K562 (cell line): ENCODE results near the gene AMFR. TPM values are rescaled to one million over a fixed set of nuclear protein-coding genes. Genes with fewer than 3 reads are reported as not detected.

Experiments used
- ATAC-seq: fragments of 200-7000 bp; cut with Tn5 transposase; 3 replicates; pipeline ENCODE4 v1.9.1; 2020; ENCODE audit warnings: moderate library complexity
- BruUV-seq: library from RNA; stranded (reverse); fragments of 400-500 nt; replicated peaks from 2 replicates; lab custom pipeline; 2021; lab: Mats Ljungman, UMichigan
- CTCF ChIA-PET: fragments of 300-600 bp; formaldehyde crosslinking; extraction: SDS; loops from one replicate; lab custom pipeline; 2021; ENCODE audit warnings: low intra/inter-chr PET ratio; lab: Yijun Ruan, JAX
- POLR2A ChIA-PET: fragments of 300-600, 350-650 bp; sonication (Branson Sonifier 250); formaldehyde crosslinking; extraction: SDS; loops from one replicate; lab custom pipeline; 2021; ENCODE audit warnings: antibody characterized with exemption, inconsistent platforms; lab: Yijun Ruan, JAX
- DNase-seq, 4 experiments: peaks; one replicate each; pipeline versions ENCODE4 v3.0.0 to v3.0.0-alpha.2; 2011 to 2018; ENCODE audit warnings: low spot score in 3 of 4, mixed read lengths in 3 of 4; ENCODE audit errors: extremely low read depth in 1 of 4
- FAIRE-seq: peaks from 2 replicates; lab custom pipeline; 2011; peaks lifted over from hg19 to GRCh38; lab: Jason Lieb, UNC
- H2AFZ ChIP-seq: 2 replicates; pipeline ENCODE4 v1.6.0; 2011; ENCODE audit warnings: low read depth, low read length, control low read depth, inconsistent platforms
- H3K27ac ChIP-seq: fragments of 200-600 bp; 3 replicates; pipeline ENCODE4 v1.8.0; 2011; ENCODE audit warnings: low read depth, mild to moderate bottlenecking, control low read depth, inconsistent platforms, low read length, moderate library complexity, mixed read lengths; ENCODE audit errors: extremely low read depth
- H3K27me3 ChIP-seq, 2 experiments: fragments of 300-600 bp in 1 of 2; 2 replicates in 1 of 2; 3 replicates in 1 of 2; pipeline versions ENCODE4 v1.6.0 to v1.8.0; 2011; ENCODE audit warnings: inconsistent platforms in 2 of 2, low read length in 2 of 2, mild to moderate bottlenecking in 1 of 2, mixed read lengths in 1 of 2, moderate library complexity in 1 of 2; ENCODE audit not compliant: control insufficient read depth in 2 of 2, insufficient read depth in 2 of 2
- H3K36me3 ChIP-seq: fragments of 300-600 bp; 3 replicates; pipeline ENCODE4 v1.8.0; 2011; ENCODE audit warnings: mild to moderate bottlenecking, low read length, inconsistent platforms; ENCODE audit not compliant: control insufficient read depth, insufficient read depth
- H3K4me1 ChIP-seq, 2 experiments: fragments of 200-600 bp in 1 of 2; replicated peaks in 1 of 2; 2 replicates in 1 of 2; 3 replicates in 1 of 2; pipeline versions ENCODE4 v1.5.1 to v1.8.0; 2011; ENCODE audit warnings: inconsistent platforms in 2 of 2, low read length in 2 of 2, mild to moderate bottlenecking in 1 of 2, mixed read lengths in 1 of 2, moderate library complexity in 1 of 2; ENCODE audit not compliant: control insufficient read depth in 2 of 2, insufficient read depth in 2 of 2
- H3K4me2 ChIP-seq: 2 replicates; pipeline ENCODE4 v1.6.1; 2011; ENCODE audit warnings: low read length, control low read depth, inconsistent platforms, mixed read lengths; ENCODE audit not compliant: insufficient read depth
- H3K4me3 ChIP-seq: fragments of 200-600 bp; sonication (generic), shearing (Covaris generic); 2 replicates; pipeline ENCODE4 v1.5.1; 2016; ENCODE audit warnings: control low read depth, inconsistent platforms
- H3K79me2 ChIP-seq: fragments of 200-600 bp; 3 replicates; pipeline ENCODE4 v1.8.0; 2011; ENCODE audit warnings: low read length, inconsistent platforms; ENCODE audit not compliant: control insufficient read depth, insufficient read depth
- H3K9ac ChIP-seq, 2 experiments: 2 replicates each; pipeline versions ENCODE4 v1.6.0 to v1.6.1; 2011; ENCODE audit warnings: low read depth in 2 of 2, low read length in 2 of 2, control low read depth in 1 of 2, inconsistent platforms in 1 of 2, mild to moderate bottlenecking in 1 of 2, mixed read lengths in 1 of 2; ENCODE audit not compliant: insufficient read depth in 1 of 2
- H3K9me1 ChIP-seq: one replicate; pipeline ENCODE4 v1.6.0; 2011; ENCODE audit warnings: inconsistent platforms, mild to moderate bottlenecking, low read length, moderate library complexity; ENCODE audit not compliant: control insufficient read depth, insufficient read depth
- H3K9me3 ChIP-seq: replicated peaks from 2 replicates; pipeline ENCODE4 v1.5.1; 2011; ENCODE audit warnings: low read depth, low read length, inconsistent platforms; ENCODE audit not compliant: control insufficient read depth, insufficient read depth
- H4K20me1 ChIP-seq: replicated peaks from 2 replicates; pipeline ENCODE4 v1.6.1; 2011; ENCODE audit warnings: low read length, inconsistent platforms, mixed read lengths; ENCODE audit not compliant: control insufficient read depth, insufficient read depth
- ARID1B ChIP-seq: fragments of 450-650 bp; IDR thresholded peaks from 2 replicates; pipeline ENCODE4 v1.6.1; 2016; ENCODE audit warnings: antibody characterized with exemption, mild to moderate bottlenecking, inconsistent platforms
- ATF6 ChIP-seq: sonication (generic); formaldehyde crosslinking; IDR thresholded peaks from 2 replicates; pipeline ENCODE4 v1.4.0; 2020; ENCODE audit warnings: mild to moderate bottlenecking, missing genetic modification reagents
- CREM ChIP-seq: IDR thresholded peaks from 2 replicates; pipeline ENCODE4 v1.6.1; 2014; ENCODE audit warnings: antibody characterized with exemption, low read depth
- EP300 ChIP-seq: IDR thresholded peaks from 2 replicates; pipeline ENCODE4 v1.6.1; 2012; ENCODE audit warnings: low read length, improper control_type of control experiment
- HDAC1 ChIP-seq, 2 experiments: fragments of 450-650 bp; IDR thresholded peaks; 2 replicates each; pipeline ENCODE4 v1.6.1; 2016 to 2017; ENCODE audit warnings: inconsistent platforms in 1 of 2, mild to moderate bottlenecking in 1 of 2, moderate library complexity in 1 of 2
- HDAC3 ChIP-seq: fragments of 450-650 bp; IDR thresholded peaks from 2 replicates; pipeline ENCODE4 v1.6.1; 2018; ENCODE audit warnings: borderline replicate concordance, mild to moderate bottlenecking, moderate library complexity; ENCODE audit not compliant: partially characterized antibody
- KDM4B ChIP-seq, 2 experiments: fragments of 450-650 bp in 1 of 2; sonication (generic) in 1 of 2; IDR thresholded peaks; 2 replicates each; pipeline ENCODE4 v1.6.1; 2016 to 2017; ENCODE audit warnings: borderline replicate concordance in 2 of 2, antibody characterized with exemption in 1 of 2, low read depth in 1 of 2, mild to moderate bottlenecking in 1 of 2
- SMARCA4 ChIP-seq: fragments of 450-650 bp; IDR thresholded peaks from 2 replicates; pipeline ENCODE4 v1.6.1; 2016
- SNIP1 ChIP-seq: fragments of 450-650 bp; IDR thresholded peaks from 2 replicates; pipeline ENCODE4 v1.7.1; 2017; ENCODE audit warnings: low read depth, mild to moderate bottlenecking
- ZBTB2 ChIP-seq: fragments of 450-650 bp; IDR thresholded peaks from 2 replicates; pipeline ENCODE4 v1.6.1; 2016; ENCODE audit warnings: antibody characterized with exemption
- ZNF239 ChIP-seq: fragments of 250-450 bp; sonication (Bioruptor Pico); IDR thresholded peaks from 2 replicates; pipeline ENCODE4 v1.4.0; 2020; ENCODE audit warnings: mild to moderate bottlenecking
- ZNF311 ChIP-seq: fragments of 250-450 bp; sonication (Bioruptor Pico); IDR thresholded peaks from 2 replicates; pipeline ENCODE4 v1.4.0; 2020; ENCODE audit warnings: mild to moderate bottlenecking, moderate library complexity
- ZNF655 ChIP-seq: fragments of 250-450 bp; sonication (Bioruptor Pico); IDR thresholded peaks from 2 replicates; pipeline ENCODE4 v1.5.0; 2021
- ZNF740 ChIP-seq, 3 experiments: fragments of 200-800 bp in 1 of 3; sonication (Bioruptor generic) in 1 of 3; sonication (generic) in 1 of 3; formaldehyde crosslinking in 1 of 3; IDR thresholded peaks; 2 replicates each; pipeline versions ENCODE4 v1.6.1 to v1.8.0; 2016 to 2022; ENCODE audit warnings: mild to moderate bottlenecking in 2 of 3, missing compliant biosample characterization in 2 of 3, missing genetic modification characterization in 2 of 3, missing genetic modification reagents in 1 of 3
- WGBS: fragments of 100-300 bp; shearing (Covaris generic); methylation state at CpG from one replicate; pipeline ENCODE4 v1.1.6; 2016; ENCODE audit warnings: low coverage, mixed read lengths; ENCODE audit not compliant: insufficient coverage; ENCODE audit errors: missing lambda C conversion rate; 5-methylcytosine and 5-hydroxymethylcytosine counted together
- in situ Hi-C: fragments of 300-500 bp; cut with MboI; formaldehyde crosslinking; loops from 4 replicates; pipeline ENCODE4 v1.15.0; 2018; ENCODE audit warnings: inconsistent platforms, mixed read lengths
- intact Hi-C: fragments of 100-400 bp; cut with micrococcal nuclease; formaldehyde crosslinking; loops from 2 replicates; pipeline ENCODE4 v1.14.2; 2022
- polyA plus RNA-seq, 8 experiments: library from polyadenylated mRNA; depleted of rRNA in 4 of 8; stranded (reverse) in 5 of 8; unstranded in 3 of 8; fragments of >200 nt; fragmentation: Nextera tagmentation in 2 of 8; fragmentation: Illumina TruSeq in 1 of 8; extraction: Ambion mirVana in 2 of 8; extraction: Trizol in 1 of 8; gene quantifications; 2 replicates each; pipeline versions ENCODE4 v1.2.1 to v1.2.3, GENCODE V29; 2011 to 2014; ENCODE audit warnings: inconsistent platforms in 1 of 8, missing spikeins in 1 of 8
- total RNA-seq, 7 experiments: library from RNA; depleted of rRNA in 6 of 7; stranded (reverse); fragments of >200 nt in 6 of 7; fragmentation: Illumina TruSeq in 2 of 7; extraction: Trizol in 2 of 7; gene quantifications; 2 replicates each; pipeline versions ENCODE4 v1.2.1 to v1.2.3, GENCODE V29; 2011 to 2021; ENCODE audit warnings: low replicate concordance in 1 of 7

Gene AMFR
- total and polyA plus RNA-seq, 9 of the 15 experiments (the other 6 are each of a cell fraction or from before 2014, with no cell fraction given) = 15.6 to 113 (median 58.4) TPM

- intact Hi-C loops (no loop called here), in situ Hi-C loops (no loop called here)
- FAIRE-seq (peak; percentile 56), ATAC-seq (peak; percentile 11; the same call in 1 of the 3 replicates), DNase-seq (peak in 3 of 4 experiments; percentile 18 to 44 (median 31))
- ChIA-PET POLR2A (interaction anchor here (1.7 kb wide), 1 partner anchor 16 kb away, joined by 5 read pairs; no protein-coding TSS in a partner anchor), CTCF (no interaction called here)
- Histone ChIP-seq H3K9me3 (no peaks in the 10 kb centered on the region), H3K9me1 (no peaks in the 10 kb centered on the region), H3K27ac (peak overlapping the region; percentile 85), H3K4me2 (peak overlapping the region; percentile 75), H3K4me1 (peaks cover 23 to 38% of the 10 kb centered on the region in 2 experiments), H3K79me2 (peaks cover 77% of the 10 kb centered on the region), H2AFZ (no peak overlapping the region), H3K27me3 (no peaks in the 10 kb centered on the region), H3K4me3 (peak overlapping the region; percentile 90), H3K36me3 (peaks cover 7% of the 10 kb centered on the region; the same call in 1 of the 3 replicates), H3K9ac (peak overlapping the region in 1 of 2 experiments; percentile 70; a peak in 3 of 4 replicates), H4K20me1 (peaks cover 12% of the 10 kb centered on the region; the same call in 1 of the 2 replicates)
- WGBS = 25% methylated on average over 5 of the region's 5 CpGs
- no TSS peak for BruUV-seq
- no peak for TF ChIP-seq HDAC3
- no peak for TF ChIP-seq SNIP1
- TF ChIP-seq ARID1B = 0 out of 2 replicates have a peak, but pooled peaks have one; percentile 14
- TF ChIP-seq ATF6 = no peak
- 0 out of 2 replicates have a peak, but pooled peaks have one; percentile 8 for TF ChIP-seq EP300
- TF ChIP-seq HDAC1 (IDR thresholded peaks at IDR 0.05) = 0 out of 4 replicates have a peak, but pooled peaks of 1 of the 2 experiments have one; percentile 39
- TF ChIP-seq CREM = peak; percentile 35; the same call in 1 of the 2 replicates
- TF ChIP-seq KDM4B (IDR thresholded peaks at IDR 0.05; ENCODE audit: borderline replicate concordance in 2 of 2, low read depth in 1 of 2) = no peak
- no peak for TF ChIP-seq ZNF311 (CRISPR knock-in tag)
- TF ChIP-seq ZNF239 = no peak
- no peak for TF ChIP-seq ZNF655 (CRISPR knock-in tag)
- no peak for TF ChIP-seq ZBTB2
- TF ChIP-seq SMARCA4 = 0 out of 2 replicates have a peak, but pooled peaks have one; percentile 40
- no peak; the same call in 1 of the 2 replicates for TF ChIP-seq ZNF740 (CRISPR knock-in tag; IDR thresholded peaks at IDR 0.05)
- TF ChIP-seq ZNF740 (tag; IDR thresholded peaks at IDR 0.05) = 0 out of 4 replicates have a peak, but pooled peaks of 1 of the 2 experiments have one; percentile 18
Observed at GRCh38 chr16:56421976-56422669, 3.2 kb downstream of the AMFR start.
